K562 (cell line): ENCODE data around the gene SYNE2. TPM values are rescaled to one million over a fixed set of nuclear protein-coding genes. Genes with fewer than 3 reads are reported as not detected.

ENCODE experiments used
- ATAC-seq: fragments of 200-7000 bp; cut with Tn5 transposase; 3 replicates; pipeline ENCODE4 v1.9.1; 2020; ENCODE audit warnings: moderate library complexity
- BruUV-seq: library from RNA; stranded (reverse); fragments of 400-500 nt; replicated peaks from 2 replicates; lab custom pipeline; 2021; lab: Mats Ljungman, UMichigan
- CTCF ChIA-PET: fragments of 300-600 bp; formaldehyde crosslinking; extraction: SDS; loops from one replicate; lab custom pipeline; 2021; ENCODE audit warnings: low intra/inter-chr PET ratio; lab: Yijun Ruan, JAX
- POLR2A ChIA-PET: fragments of 300-600, 350-650 bp; sonication (Branson Sonifier 250); formaldehyde crosslinking; extraction: SDS; loops from one replicate; lab custom pipeline; 2021; ENCODE audit warnings: antibody characterized with exemption, inconsistent platforms; lab: Yijun Ruan, JAX
- DNase-seq, 4 experiments: peaks; one replicate each; pipeline versions ENCODE4 v3.0.0 to v3.0.0-alpha.2; 2011 to 2018; ENCODE audit warnings: low spot score in 3 of 4, mixed read lengths in 3 of 4; ENCODE audit errors: extremely low read depth in 1 of 4
- FAIRE-seq: peaks from 2 replicates; lab custom pipeline; 2011; peaks lifted over from hg19 to GRCh38; lab: Jason Lieb, UNC
- H2AFZ ChIP-seq: 2 replicates; pipeline ENCODE4 v1.6.0; 2011; ENCODE audit warnings: low read depth, low read length, control low read depth, inconsistent platforms
- H3K27ac ChIP-seq: fragments of 200-600 bp; 3 replicates; pipeline ENCODE4 v1.8.0; 2011; ENCODE audit warnings: low read depth, mild to moderate bottlenecking, control low read depth, inconsistent platforms, low read length, moderate library complexity, mixed read lengths; ENCODE audit errors: extremely low read depth
- H3K27me3 ChIP-seq, 2 experiments: fragments of 300-600 bp in 1 of 2; 2 replicates in 1 of 2; 3 replicates in 1 of 2; pipeline versions ENCODE4 v1.6.0 to v1.8.0; 2011; ENCODE audit warnings: inconsistent platforms in 2 of 2, low read length in 2 of 2, mild to moderate bottlenecking in 1 of 2, mixed read lengths in 1 of 2, moderate library complexity in 1 of 2; ENCODE audit not compliant: control insufficient read depth in 2 of 2, insufficient read depth in 2 of 2
- H3K36me3 ChIP-seq: fragments of 300-600 bp; 3 replicates; pipeline ENCODE4 v1.8.0; 2011; ENCODE audit warnings: mild to moderate bottlenecking, low read length, inconsistent platforms; ENCODE audit not compliant: control insufficient read depth, insufficient read depth
- H3K4me1 ChIP-seq, 2 experiments: fragments of 200-600 bp in 1 of 2; replicated peaks in 1 of 2; 2 replicates in 1 of 2; 3 replicates in 1 of 2; pipeline versions ENCODE4 v1.5.1 to v1.8.0; 2011; ENCODE audit warnings: inconsistent platforms in 2 of 2, low read length in 2 of 2, mild to moderate bottlenecking in 1 of 2, mixed read lengths in 1 of 2, moderate library complexity in 1 of 2; ENCODE audit not compliant: control insufficient read depth in 2 of 2, insufficient read depth in 2 of 2
- H3K4me2 ChIP-seq: 2 replicates; pipeline ENCODE4 v1.6.1; 2011; ENCODE audit warnings: low read length, control low read depth, inconsistent platforms, mixed read lengths; ENCODE audit not compliant: insufficient read depth
- H3K4me3 ChIP-seq: fragments of 200-600 bp; sonication (generic), shearing (Covaris generic); 2 replicates; pipeline ENCODE4 v1.5.1; 2016; ENCODE audit warnings: control low read depth, inconsistent platforms
- H3K79me2 ChIP-seq: fragments of 200-600 bp; 3 replicates; pipeline ENCODE4 v1.8.0; 2011; ENCODE audit warnings: low read length, inconsistent platforms; ENCODE audit not compliant: control insufficient read depth, insufficient read depth
- H3K9ac ChIP-seq, 2 experiments: 2 replicates each; pipeline versions ENCODE4 v1.6.0 to v1.6.1; 2011; ENCODE audit warnings: low read depth in 2 of 2, low read length in 2 of 2, control low read depth in 1 of 2, inconsistent platforms in 1 of 2, mild to moderate bottlenecking in 1 of 2, mixed read lengths in 1 of 2; ENCODE audit not compliant: insufficient read depth in 1 of 2
- H3K9me1 ChIP-seq: one replicate; pipeline ENCODE4 v1.6.0; 2011; ENCODE audit warnings: inconsistent platforms, mild to moderate bottlenecking, low read length, moderate library complexity; ENCODE audit not compliant: control insufficient read depth, insufficient read depth
- H3K9me3 ChIP-seq: replicated peaks from 2 replicates; pipeline ENCODE4 v1.5.1; 2011; ENCODE audit warnings: low read depth, low read length, inconsistent platforms; ENCODE audit not compliant: control insufficient read depth, insufficient read depth
- H4K20me1 ChIP-seq: replicated peaks from 2 replicates; pipeline ENCODE4 v1.6.1; 2011; ENCODE audit warnings: low read length, inconsistent platforms, mixed read lengths; ENCODE audit not compliant: control insufficient read depth, insufficient read depth
- CSDE1 ChIP-seq, 2 experiments: fragments of 450-650 bp; IDR thresholded peaks; 2 replicates each; pipeline ENCODE4 v1.6.1; 2016; ENCODE audit warnings: mild to moderate bottlenecking in 1 of 2
- DDX20 ChIP-seq: fragments of 450-650 bp; IDR thresholded peaks from 2 replicates; pipeline ENCODE4 v1.6.1; 2016; ENCODE audit warnings: missing genetic modification characterization, low read depth, mild to moderate bottlenecking, missing compliant biosample characterization, moderate library complexity
- ELF2 ChIP-seq: fragments of 250-450 bp; sonication (Bioruptor Pico); IDR thresholded peaks from 2 replicates; pipeline ENCODE4 v1.5.0; 2021; ENCODE audit warnings: mild to moderate bottlenecking
- MAX ChIP-seq: sonication (generic); formaldehyde crosslinking; IDR thresholded peaks from 2 replicates; pipeline ENCODE4 v1.9.0; 2022; ENCODE audit warnings: mild to moderate bottlenecking, missing genetic modification reagents
- RAD21 ChIP-seq, 2 experiments: fragments of 250-450 bp in 1 of 2; fragments of 450-650 bp in 1 of 2; sonication (Bioruptor Pico) in 1 of 2; formaldehyde crosslinking in 1 of 2; IDR thresholded peaks in 1 of 2; conservative IDR thresholded peaks in 1 of 2; 2 replicates each; pipeline versions ENCODE4 v1.4.0 to v1.8.0; 2020 to 2022; ENCODE audit warnings: mild to moderate bottlenecking in 2 of 2, moderate library complexity in 1 of 2
- TAF15 ChIP-seq: fragments of 200-400 bp; formaldehyde crosslinking; IDR thresholded peaks from 2 replicates; pipeline ENCODE4 v1.6.1; 2017; ENCODE audit warnings: mild to moderate bottlenecking, low read depth, low read length, moderate library complexity
- ZNF197 ChIP-seq: fragments of 200-800 bp; sonication (Bioruptor generic); IDR thresholded peaks from 2 replicates; pipeline ENCODE4 v1.6.1; 2016; ENCODE audit warnings: low read depth, missing genetic modification characterization, missing compliant biosample characterization
- WGBS: fragments of 100-300 bp; shearing (Covaris generic); methylation state at CpG from one replicate; pipeline ENCODE4 v1.1.6; 2016; ENCODE audit warnings: low coverage, mixed read lengths; ENCODE audit not compliant: insufficient coverage; ENCODE audit errors: missing lambda C conversion rate; 5-methylcytosine and 5-hydroxymethylcytosine counted together
- in situ Hi-C: fragments of 300-500 bp; cut with MboI; formaldehyde crosslinking; loops from 4 replicates; pipeline ENCODE4 v1.15.0; 2018; ENCODE audit warnings: inconsistent platforms, mixed read lengths
- intact Hi-C: fragments of 100-400 bp; cut with micrococcal nuclease; formaldehyde crosslinking; loops from 2 replicates; pipeline ENCODE4 v1.14.2; 2022
- polyA plus RNA-seq, 8 experiments: library from polyadenylated mRNA; depleted of rRNA in 4 of 8; stranded (reverse) in 5 of 8; unstranded in 3 of 8; fragments of >200 nt; fragmentation: Nextera tagmentation in 2 of 8; fragmentation: Illumina TruSeq in 1 of 8; extraction: Ambion mirVana in 2 of 8; extraction: Trizol in 1 of 8; gene quantifications; 2 replicates each; pipeline versions ENCODE4 v1.2.1 to v1.2.3, GENCODE V29; 2011 to 2014; ENCODE audit warnings: inconsistent platforms in 1 of 8, missing spikeins in 1 of 8
- total RNA-seq, 7 experiments: library from RNA; depleted of rRNA in 6 of 7; stranded (reverse); fragments of >200 nt in 6 of 7; fragmentation: Illumina TruSeq in 2 of 7; extraction: Trizol in 2 of 7; gene quantifications; 2 replicates each; pipeline versions ENCODE4 v1.2.1 to v1.2.3, GENCODE V29; 2011 to 2021; ENCODE audit warnings: low replicate concordance in 1 of 7
- TF ChIP-seq, protein P1 (sequence below): conservative IDR thresholded peaks from 2 replicates; pipeline ENCODE4 v1.6.1; 2011; ENCODE audit warnings: low read depth, mild to moderate bottlenecking, low read length; ENCODE audit not compliant: control insufficient read depth
- TF ChIP-seq, protein P2 (sequence below): IDR thresholded peaks from 3 replicates; pipeline ENCODE4 v1.6.1; 2011; ENCODE audit warnings: borderline replicate concordance, mild to moderate bottlenecking, moderate library complexity; ENCODE audit not compliant: insufficient read length; ENCODE audit errors: extremely low read depth

Gene SYNE2
- total and polyA plus RNA-seq, 9 of the 15 experiments (the other 6 are each of a cell fraction or from before 2014, with no cell fraction given), result 0.06 to 0.53 (median 0.11) TPM

DNA sequence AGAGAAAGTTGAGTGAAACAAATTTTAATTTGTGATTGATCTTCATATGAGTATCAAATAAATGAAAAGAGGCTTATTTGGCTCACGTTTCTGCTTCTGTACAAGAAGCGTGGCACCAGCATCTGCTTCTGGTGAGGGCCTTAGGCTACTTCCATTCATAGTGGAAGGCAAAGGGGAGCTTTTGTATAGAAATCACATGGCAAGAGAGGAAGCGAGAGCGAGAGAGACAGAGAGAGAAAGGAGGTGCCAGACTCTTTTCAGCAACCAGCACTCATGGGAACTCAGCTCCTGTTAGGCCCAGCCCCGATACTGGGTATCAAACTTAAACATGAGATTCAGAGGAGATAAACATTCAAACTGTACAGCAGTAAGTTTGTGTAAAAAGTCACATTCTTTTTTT, 121.4 kb downstream of the SYNE2 start:
- POLR2A ChIA-PET, result interaction anchor here (0.6 kb wide), 1 partner anchor 39 kb away, joined by 4 read pairs; no protein-coding TSS in a partner anchor
- ATAC-seq, result no peak
- Histone ChIP-seq H3K9me1 (no peaks in the 10 kb centered on the region), H3K4me1 (no peaks in the 10 kb centered on the region)
- in situ Hi-C loops, result no loop called here
- no peak for DNase-seq
- TF ChIP-seq ELF2 (CRISPR knock-in tag) (no peak), CSDE1 (IDR thresholded peaks at IDR 0.05) (no peak), TAF15 (no peak), ZNF197 (no peak), MAX (CRISPR knock-in tag) (no peak), RAD21 (CRISPR knock-in tag; conservative IDR thresholded peaks at IDR 0.05 in 1 of 2, IDR thresholded peaks at IDR 0.05 in 1 of 2) (no peak), DDX20 (tag) (no peak)
- TF ChIP-seq, protein P1, sequence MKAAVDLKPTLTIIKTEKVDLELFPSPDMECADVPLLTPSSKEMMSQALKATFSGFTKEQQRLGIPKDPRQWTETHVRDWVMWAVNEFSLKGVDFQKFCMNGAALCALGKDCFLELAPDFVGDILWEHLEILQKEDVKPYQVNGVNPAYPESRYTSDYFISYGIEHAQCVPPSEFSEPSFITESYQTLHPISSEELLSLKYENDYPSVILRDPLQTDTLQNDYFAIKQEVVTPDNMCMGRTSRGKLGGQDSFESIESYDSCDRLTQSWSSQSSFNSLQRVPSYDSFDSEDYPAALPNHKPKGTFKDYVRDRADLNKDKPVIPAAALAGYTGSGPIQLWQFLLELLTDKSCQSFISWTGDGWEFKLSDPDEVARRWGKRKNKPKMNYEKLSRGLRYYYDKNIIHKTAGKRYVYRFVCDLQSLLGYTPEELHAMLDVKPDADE, result no peak
- TF ChIP-seq, protein P2, sequence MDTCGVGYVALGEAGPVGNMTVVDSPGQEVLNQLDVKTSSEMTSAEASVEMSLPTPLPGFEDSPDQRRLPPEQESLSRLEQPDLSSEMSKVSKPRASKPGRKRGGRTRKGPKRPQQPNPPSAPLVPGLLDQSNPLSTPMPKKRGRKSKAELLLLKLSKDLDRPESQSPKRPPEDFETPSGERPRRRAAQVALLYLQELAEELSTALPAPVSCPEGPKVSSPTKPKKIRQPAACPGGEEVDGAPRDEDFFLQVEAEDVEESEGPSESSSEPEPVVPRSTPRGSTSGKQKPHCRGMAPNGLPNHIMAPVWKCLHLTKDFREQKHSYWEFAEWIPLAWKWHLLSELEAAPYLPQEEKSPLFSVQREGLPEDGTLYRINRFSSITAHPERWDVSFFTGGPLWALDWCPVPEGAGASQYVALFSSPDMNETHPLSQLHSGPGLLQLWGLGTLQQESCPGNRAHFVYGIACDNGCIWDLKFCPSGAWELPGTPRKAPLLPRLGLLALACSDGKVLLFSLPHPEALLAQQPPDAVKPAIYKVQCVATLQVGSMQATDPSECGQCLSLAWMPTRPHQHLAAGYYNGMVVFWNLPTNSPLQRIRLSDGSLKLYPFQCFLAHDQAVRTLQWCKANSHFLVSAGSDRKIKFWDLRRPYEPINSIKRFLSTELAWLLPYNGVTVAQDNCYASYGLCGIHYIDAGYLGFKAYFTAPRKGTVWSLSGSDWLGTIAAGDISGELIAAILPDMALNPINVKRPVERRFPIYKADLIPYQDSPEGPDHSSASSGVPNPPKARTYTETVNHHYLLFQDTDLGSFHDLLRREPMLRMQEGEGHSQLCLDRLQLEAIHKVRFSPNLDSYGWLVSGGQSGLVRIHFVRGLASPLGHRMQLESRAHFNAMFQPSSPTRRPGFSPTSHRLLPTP, result no peak
- TF ChIP-seq, all 486 proteins: peak for 0
- Histone ChIP-seq H2AFZ (no peak overlapping the region), H3K79me2 (no peaks in the 10 kb centered on the region), H3K9ac (no peak overlapping the region), H3K36me3 (no peaks in the 10 kb centered on the region), H3K27ac (no peak overlapping the region), H3K4me3 (no peak overlapping the region), H3K9me3 (no peaks in the 10 kb centered on the region), H3K4me2 (no peak overlapping the region), H3K27me3 (no peaks in the 10 kb centered on the region), H4K20me1 (no peaks in the 10 kb centered on the region)
- no TSS peak for BruUV-seq
- 0% methylated on average over 5 of the region's 5 CpGs for whole genome bisulfite sequencing
- intact Hi-C loops, result no loop called here
- no peak for FAIRE-seq
- CTCF ChIA-PET, result no interaction called here
